ENCODE data around the gene NGEF.

DNA sequence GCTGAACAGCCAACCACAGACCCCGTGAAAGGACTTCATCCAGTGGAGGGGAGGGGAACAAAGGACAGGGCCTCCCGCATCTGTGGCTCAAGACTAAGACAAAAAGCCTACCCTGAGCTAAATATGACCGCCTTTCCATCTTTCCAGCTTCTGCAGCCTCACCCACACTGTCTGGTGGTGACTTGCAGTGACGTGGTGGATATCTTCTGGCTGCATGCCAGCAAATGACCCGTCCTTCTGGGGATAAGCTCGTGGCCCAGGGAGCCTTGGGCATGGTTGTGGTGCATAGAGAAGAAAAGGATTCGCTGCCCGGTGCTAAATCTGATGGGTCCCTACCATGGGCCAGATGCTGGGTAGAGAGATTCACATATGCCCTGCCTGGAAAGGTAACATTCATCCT lies 8.7 kb upstream of the NGEF start:
- TF ChIP-seq CTCF (IDR thresholded peaks at IDR 0.05) = no peak
- TF ChIP-seq POLR2A (IDR thresholded peaks at IDR 0.05) = no peak
- TF ChIP-seq POLR2AphosphoS5 (IDR thresholded peaks at IDR 0.05) = no peak
